Hepatocyte (in vitro differentiated cells): Measurements from ENCODE around the gene LYRM9. TPM values are rescaled to one million over a fixed set of nuclear protein-coding genes. Genes with fewer than 3 reads are reported as not detected.

Experiments
- DNase-seq: peaks from one replicate; pipeline ENCODE4 v3.0.0-alpha.2; 2016; ENCODE audit warnings: low spot score
- H2AFZ ChIP-seq: fragments of 200-600 bp; sonication (generic); 2 replicates; pipeline ENCODE4 v1.6.0; 2016; ENCODE audit warnings: antibody characterized with exemption, mild to moderate bottlenecking
- H3K27ac ChIP-seq: fragments of 200-600 bp; sonication (generic); 2 replicates; pipeline ENCODE4 v1.5.1; 2016; ENCODE audit warnings: mild to moderate bottlenecking
- H3K27me3 ChIP-seq: fragments of 200-600 bp; sonication (generic); 2 replicates; pipeline ENCODE4 v1.6.1; 2016
- H3K36me3 ChIP-seq: fragments of 200-600 bp; sonication (generic); replicated peaks from 2 replicates; pipeline ENCODE4 v1.5.1; 2016; ENCODE audit warnings: low read depth; ENCODE audit not compliant: insufficient read depth
- H3K4me1 ChIP-seq: fragments of 200-600 bp; sonication (generic); 2 replicates; pipeline ENCODE4 v1.5.1; 2016; ENCODE audit warnings: mild to moderate bottlenecking, moderate library complexity; ENCODE audit not compliant: insufficient read depth
- H3K4me2 ChIP-seq: fragments of 200-600 bp; sonication (generic); 2 replicates; pipeline ENCODE4 v1.6.0; 2016
- H3K4me3 ChIP-seq: fragments of 200-600 bp; sonication (generic); 2 replicates; pipeline ENCODE4 v1.5.1; 2016; ENCODE audit warnings: mild to moderate bottlenecking
- H3K79me2 ChIP-seq: fragments of 200-600 bp; sonication (generic); 2 replicates; pipeline ENCODE4 v1.6.0; 2017; ENCODE audit warnings: mild to moderate bottlenecking
- H3K9me2 ChIP-seq: fragments of 200-600 bp; sonication (generic); replicated peaks from 2 replicates; pipeline ENCODE4 v1.6.0; 2017; ENCODE audit warnings: mild to moderate bottlenecking; ENCODE audit not compliant: insufficient read depth
- H3K9me3 ChIP-seq: fragments of 200-600 bp; sonication (generic); 2 replicates; pipeline ENCODE4 v1.5.1; 2016; ENCODE audit warnings: low read depth, mild to moderate bottlenecking
- H4K20me1 ChIP-seq: fragments of 200-600 bp; sonication (generic); 2 replicates; pipeline ENCODE4 v1.6.0; 2016; ENCODE audit warnings: mild to moderate bottlenecking; ENCODE audit not compliant: insufficient read depth, poor library complexity, severe bottlenecking
- EZH2 ChIP-seq: fragments of 200-600 bp; sonication (generic); IDR thresholded peaks from 2 replicates; pipeline ENCODE4 v1.6.1; 2016; ENCODE audit warnings: antibody characterized with exemption, mild to moderate bottlenecking, borderline replicate concordance
- EZH2phosphoT487 ChIP-seq: fragments of 200-600 bp; sonication (generic); IDR thresholded peaks from one replicate; pipeline ENCODE4 v1.6.1; 2018; ENCODE audit warnings: antibody characterized with exemption, mild to moderate bottlenecking, low read depth, moderate library complexity; ENCODE audit not compliant: unreplicated experiment, severe bottlenecking
- WGBS: methylation state at CpG from one replicate; pipeline ENCODE4 v1.1.6; 2016; ENCODE audit warnings: low lambda C conversion rate; ENCODE audit errors: missing lambda C conversion rate; 5-methylcytosine and 5-hydroxymethylcytosine counted together
- polyA plus RNA-seq: library from polyadenylated mRNA; unstranded; fragments of >200 nt; fragmentation: Nextera tagmentation; extraction: Ambion mirVana; gene quantifications from 2 replicates; pipeline ENCODE4 v1.2.1, GENCODE V29; 2016
- total RNA-seq: library from RNA; depleted of rRNA; stranded (reverse); fragments of >200 nt; gene quantifications from 2 replicates; pipeline ENCODE4 v1.2.3, GENCODE V29; 2014
- TF ChIP-seq, protein P1 (sequence below): fragments of 200-600 bp; sonication (generic); IDR thresholded peaks from 2 replicates; pipeline ENCODE4 v1.5.1; 2016; ENCODE audit warnings: antibody characterized with exemption, mild to moderate bottlenecking; ENCODE audit not compliant: poor library complexity

Gene LYRM9
- total and polyA plus RNA-seq, 2 experiments from 2014 or later: 10.5 to 12.2 TPM

DNA sequence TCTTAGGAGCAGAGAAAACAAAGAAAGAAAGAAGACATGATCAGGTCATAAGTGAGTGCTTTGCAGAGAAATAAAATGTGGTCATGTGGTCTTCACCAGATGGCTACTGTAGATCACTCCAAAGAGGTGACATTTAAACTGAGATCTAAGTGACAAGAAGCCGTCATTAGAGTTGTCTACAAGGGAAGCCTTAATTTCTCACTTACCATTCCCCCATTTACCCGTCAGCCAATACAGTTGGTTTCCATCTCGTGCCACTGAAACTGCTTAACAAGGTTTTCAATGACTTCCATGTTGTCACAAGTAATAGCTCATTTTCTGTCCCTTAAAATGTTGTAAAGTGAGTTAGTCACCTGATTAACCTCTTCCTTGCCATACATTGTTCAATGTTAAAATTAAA, 6.4 kb upstream of the LYRM9 start:
- H3K9me2 ChIP-seq: no peaks in the 10 kb centered on the region
- DNase-seq: no peak
- H4K20me1 ChIP-seq: no peaks in the 10 kb centered on the region
- H3K27ac ChIP-seq: no peak overlapping the region
- H3K4me3 ChIP-seq: no peak overlapping the region
- H2AFZ ChIP-seq: no peak overlapping the region
- H3K79me2 ChIP-seq: no peaks in the 10 kb centered on the region
- 72% methylated on average over 3 of the region's 3 CpGs for WGBS
- H3K27me3 ChIP-seq: peaks cover 6% of the 10 kb centered on the region
- H3K4me1 ChIP-seq: no peaks in the 10 kb centered on the region
- H3K9me3 ChIP-seq: no peaks in the 10 kb centered on the region
- H3K4me2 ChIP-seq: no peak overlapping the region
- TF ChIP-seq EZH2phosphoT487 (no peak), EZH2 (no peak)
- TF ChIP-seq, protein P1, sequence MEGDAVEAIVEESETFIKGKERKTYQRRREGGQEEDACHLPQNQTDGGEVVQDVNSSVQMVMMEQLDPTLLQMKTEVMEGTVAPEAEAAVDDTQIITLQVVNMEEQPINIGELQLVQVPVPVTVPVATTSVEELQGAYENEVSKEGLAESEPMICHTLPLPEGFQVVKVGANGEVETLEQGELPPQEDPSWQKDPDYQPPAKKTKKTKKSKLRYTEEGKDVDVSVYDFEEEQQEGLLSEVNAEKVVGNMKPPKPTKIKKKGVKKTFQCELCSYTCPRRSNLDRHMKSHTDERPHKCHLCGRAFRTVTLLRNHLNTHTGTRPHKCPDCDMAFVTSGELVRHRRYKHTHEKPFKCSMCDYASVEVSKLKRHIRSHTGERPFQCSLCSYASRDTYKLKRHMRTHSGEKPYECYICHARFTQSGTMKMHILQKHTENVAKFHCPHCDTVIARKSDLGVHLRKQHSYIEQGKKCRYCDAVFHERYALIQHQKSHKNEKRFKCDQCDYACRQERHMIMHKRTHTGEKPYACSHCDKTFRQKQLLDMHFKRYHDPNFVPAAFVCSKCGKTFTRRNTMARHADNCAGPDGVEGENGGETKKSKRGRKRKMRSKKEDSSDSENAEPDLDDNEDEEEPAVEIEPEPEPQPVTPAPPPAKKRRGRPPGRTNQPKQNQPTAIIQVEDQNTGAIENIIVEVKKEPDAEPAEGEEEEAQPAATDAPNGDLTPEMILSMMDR: no peak
- H3K36me3 ChIP-seq: no peaks in the 10 kb centered on the region

DNA sequence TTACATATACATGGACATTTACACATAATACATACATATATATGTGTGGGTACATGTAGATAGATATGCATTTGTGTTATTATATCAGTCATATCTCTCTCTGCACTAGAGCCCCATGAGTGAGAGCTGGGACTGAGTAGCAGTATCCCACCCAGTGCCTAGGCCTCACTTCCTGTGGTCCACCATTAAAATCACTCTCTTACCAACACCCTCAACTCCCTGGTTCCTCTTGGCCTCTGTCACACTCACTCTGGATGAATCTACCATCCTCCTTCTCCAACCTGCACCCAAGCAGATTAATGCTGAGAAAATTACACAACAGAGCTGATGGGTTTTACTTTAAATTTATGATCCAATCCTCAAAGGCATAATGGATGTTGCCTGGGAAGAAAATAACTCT, 4.9 kb upstream of the LYRM9 start:
- peaks cover 6% of the 10 kb centered on the region for H3K27me3 ChIP-seq
- TF ChIP-seq EZH2phosphoT487: no peak
- no peak for TF ChIP-seq EZH2
- TF ChIP-seq, protein P1: no peak
- no peaks in the 10 kb centered on the region for H3K79me2 ChIP-seq
- H3K4me2 ChIP-seq: no peak overlapping the region
- H3K9me3 ChIP-seq: no peaks in the 10 kb centered on the region
- H3K4me3 ChIP-seq: no peak overlapping the region
- H3K4me1 ChIP-seq: no peaks in the 10 kb centered on the region
- H4K20me1 ChIP-seq: no peaks in the 10 kb centered on the region
- no peaks in the 10 kb centered on the region for H3K36me3 ChIP-seq
- H3K9me2 ChIP-seq: no peaks in the 10 kb centered on the region
- no peak for DNase-seq
- no peak overlapping the region for H2AFZ ChIP-seq
- H3K27ac ChIP-seq: no peak overlapping the region

DNA sequence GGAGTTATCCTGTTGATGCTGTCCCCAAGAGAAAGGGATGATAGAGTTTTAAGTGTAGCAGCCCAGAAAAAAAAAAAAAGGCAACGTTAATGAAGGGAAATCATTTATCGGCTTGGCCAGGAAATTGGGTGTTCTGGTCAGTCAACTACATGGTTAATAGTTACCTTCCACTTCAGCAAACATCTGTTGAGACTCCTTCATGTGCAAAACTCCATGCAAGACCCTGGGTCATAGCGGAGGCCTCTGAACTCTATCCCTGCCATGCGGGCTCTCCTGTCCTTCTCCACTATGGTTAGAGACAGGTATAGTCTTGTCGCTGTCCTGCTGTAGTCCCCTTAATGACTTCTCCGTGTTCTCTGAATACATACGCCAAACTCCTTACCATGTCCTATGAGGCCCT, 3.5 kb upstream of the LYRM9 start:
- Histone ChIP-seq H3K4me1 (peaks cover 5% of the 10 kb centered on the region), H3K9me3 (no peaks in the 10 kb centered on the region), H3K9me2 (no peaks in the 10 kb centered on the region), H3K79me2 (no peaks in the 10 kb centered on the region), H4K20me1 (no peaks in the 10 kb centered on the region), H2AFZ (no peak overlapping the region), H3K27me3 (peaks cover 6% of the 10 kb centered on the region), H3K4me2 (no peak overlapping the region), H3K36me3 (no peaks in the 10 kb centered on the region), H3K27ac (no peak overlapping the region), H3K4me3 (no peak overlapping the region)
- TF ChIP-seq EZH2phosphoT487 (no peak), EZH2 (no peak)
- TF ChIP-seq, protein P1: no peak
- no peak for DNase-seq
- 87% methylated on average over 7 of the region's 7 CpGs for WGBS
